Measurements from ENCODE around the gene BCL2L15. TPM values are rescaled to one million over a fixed set of nuclear protein-coding genes. Genes with fewer than 3 reads are reported as not detected.

BCL2L15 gene
- 0.48 and 1.0 TPM in 2 replicates for total RNA-seq (2014; rRNA removed; shearing (Covaris generic); ENCODE audit: low replicate concordance)

GRCh38 chr1:113887402-113888175 lies at the start of gene BCL2L15:
Gene BCL2L15, minus strand, starts transcription at chr1:113887581. Its CDS starts 206 bp downstream, at chr1:113887375.
- H3K4me2 ChIP-seq (ENCODE audit: low read depth, low read length, poor library complexity, severe bottlenecking): no peak within 1 kb of the TSS
- no peaks in the 10 kb centered on the region for H4K20me1 ChIP-seq (ENCODE audit: insufficient read depth, low read depth, low read length)
- DNase-seq: no peak
- no peaks in the 10 kb centered on the region for H3K79me2 ChIP-seq (ENCODE audit: low read length)
- no peaks in the 10 kb centered on the region for H3K9me3 ChIP-seq (ENCODE audit: low read length)
- no peaks in the 10 kb centered on the region for H3K9me2 ChIP-seq (replicated peaks; ENCODE audit: insufficient read depth, low read length)
- no peak within 1 kb of the TSS for H3K9ac ChIP-seq (ENCODE audit: low read length)
- no peak within 1 kb of the TSS for H2AFZ ChIP-seq (ENCODE audit: low read length)
- no peak within 1 kb of the TSS for H3K4me3 ChIP-seq (ENCODE audit: low read length)
- no peaks in the 10 kb centered on the region for H3K36me3 ChIP-seq (ENCODE audit: insufficient read depth, low read length)
- H3K27me3 ChIP-seq (ENCODE audit: low read length): no peaks in the 10 kb centered on the region
- no peak within 1 kb of the TSS for H3K27ac ChIP-seq (ENCODE audit: low read length)
- no peaks in the 10 kb centered on the region for H3K4me1 ChIP-seq (ENCODE audit: low read length)

DNA sequence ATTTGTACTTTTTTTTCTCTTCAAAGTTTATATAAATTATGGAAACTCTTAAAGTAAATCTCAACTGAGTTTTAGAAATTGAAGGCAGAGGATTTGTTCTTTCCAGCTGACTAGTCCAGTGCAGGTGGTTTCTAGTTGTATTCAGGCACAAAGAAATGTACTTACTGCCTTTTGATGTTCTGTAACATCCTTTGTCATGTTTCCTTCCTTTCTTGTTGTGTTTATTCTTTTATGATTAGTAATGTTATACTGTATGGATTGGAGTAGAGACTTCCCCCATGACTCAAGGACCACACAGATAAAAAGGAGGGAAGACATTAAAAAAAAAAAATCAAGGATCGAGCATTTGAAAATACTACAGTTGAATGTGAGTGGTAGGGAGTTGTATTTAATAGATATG lies 49.8 kb upstream of the BCL2L15 start:
- Histone ChIP-seq H2AFZ (ENCODE audit: low read length) (no peak overlapping the region), H3K9me3 (ENCODE audit: low read length) (no peaks in the 10 kb centered on the region), H3K36me3 (ENCODE audit: insufficient read depth, low read length) (peaks cover 16% of the 10 kb centered on the region), H3K27ac (ENCODE audit: low read length) (peak overlapping the region; percentile 6; the same call in 1 of the 2 replicates), H3K9me2 (replicated peaks; ENCODE audit: insufficient read depth, low read length) (no peaks in the 10 kb centered on the region), H3K27me3 (ENCODE audit: low read length) (no peaks in the 10 kb centered on the region), H3K79me2 (ENCODE audit: low read length) (peaks cover 97% of the 10 kb centered on the region), H3K9ac (ENCODE audit: low read length) (no peak overlapping the region), H3K4me3 (ENCODE audit: low read length) (no peak overlapping the region), H3K4me1 (ENCODE audit: low read length) (peaks cover 38% of the 10 kb centered on the region), H3K4me2 (ENCODE audit: low read depth, low read length, poor library complexity, severe bottlenecking) (no peak overlapping the region), H4K20me1 (ENCODE audit: insufficient read depth, low read depth, low read length) (peaks cover 11% of the 10 kb centered on the region; the same call in 1 of the 2 replicates)
- no peak for DNase-seq

- no peaks in the 10 kb centered on the region for H3K27me3 ChIP-seq (ENCODE audit: low read length)
- no peak overlapping the region for H2AFZ ChIP-seq (ENCODE audit: low read length)
- H3K36me3 ChIP-seq (ENCODE audit: insufficient read depth, low read length): peaks cover 10% of the 10 kb centered on the region
- no peak for DNase-seq
- no peaks in the 10 kb centered on the region for H3K9me3 ChIP-seq (ENCODE audit: low read length)
- peaks cover 100% of the 10 kb centered on the region for H3K79me2 ChIP-seq (ENCODE audit: low read length)
- H3K4me3 ChIP-seq (ENCODE audit: low read length): no peak overlapping the region
- H3K9me2 ChIP-seq (replicated peaks; ENCODE audit: insufficient read depth, low read length): no peaks in the 10 kb centered on the region
- H3K27ac ChIP-seq (ENCODE audit: low read length): peak overlapping the region; percentile 16; the same call in 1 of the 2 replicates
- peaks cover 50% of the 10 kb centered on the region for H3K4me1 ChIP-seq (ENCODE audit: low read length)
- no peak overlapping the region for H3K4me2 ChIP-seq (ENCODE audit: low read depth, low read length, poor library complexity, severe bottlenecking)
- H4K20me1 ChIP-seq (ENCODE audit: insufficient read depth, low read depth, low read length): peaks cover 11% of the 10 kb centered on the region; the same call in 1 of the 2 replicates
- no peak overlapping the region for H3K9ac ChIP-seq (ENCODE audit: low read length)
These were observed 48.6 kb upstream of the BCL2L15 start for GRCh38 chr1:113935970-113936369.

DNA sequence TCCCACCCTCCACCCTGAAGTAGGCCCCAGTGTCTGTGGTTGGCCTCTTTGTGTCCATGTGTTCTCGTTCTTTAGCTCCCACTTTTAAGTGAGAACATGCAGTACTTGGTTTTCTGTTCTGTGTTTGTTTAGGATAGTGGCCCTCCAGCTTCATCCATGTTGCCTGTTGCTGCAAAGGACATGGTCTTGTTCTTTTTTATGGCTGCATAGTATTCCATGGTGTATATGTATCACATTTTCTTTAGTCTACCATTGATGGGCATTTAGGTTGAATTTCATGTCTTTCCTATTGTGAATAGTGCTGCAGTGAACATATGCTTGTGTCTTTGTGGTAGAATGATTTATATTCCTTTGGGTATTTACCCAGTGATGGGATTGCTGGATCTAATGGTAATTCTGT lies 47.8 kb upstream of the BCL2L15 start:
- Histone ChIP-seq H3K9me2 (replicated peaks; ENCODE audit: insufficient read depth, low read length) (no peaks in the 10 kb centered on the region), H4K20me1 (ENCODE audit: insufficient read depth, low read depth, low read length) (peaks cover 14% of the 10 kb centered on the region; the same call in 1 of the 2 replicates), H2AFZ (ENCODE audit: low read length) (no peak overlapping the region), H3K79me2 (ENCODE audit: low read length) (peaks cover 100% of the 10 kb centered on the region), H3K9ac (ENCODE audit: low read length) (no peak overlapping the region), H3K4me3 (ENCODE audit: low read length) (no peak overlapping the region), H3K27ac (ENCODE audit: low read length) (no peak overlapping the region), H3K4me1 (ENCODE audit: low read length) (peaks cover 53% of the 10 kb centered on the region), H3K27me3 (ENCODE audit: low read length) (no peaks in the 10 kb centered on the region), H3K9me3 (ENCODE audit: low read length) (no peaks in the 10 kb centered on the region), H3K36me3 (ENCODE audit: insufficient read depth, low read length) (peaks cover 3% of the 10 kb centered on the region; the same call in 1 of the 2 replicates), H3K4me2 (ENCODE audit: low read depth, low read length, poor library complexity, severe bottlenecking) (no peak overlapping the region)
- DNase-seq: no peak

GRCh38 chr1:113934511-113935055 lies 47.2 kb upstream of the BCL2L15 start:
- no peaks in the 10 kb centered on the region for H3K9me2 ChIP-seq (replicated peaks; ENCODE audit: insufficient read depth, low read length)
- peaks cover 53% of the 10 kb centered on the region for H3K4me1 ChIP-seq (ENCODE audit: low read length)
- DNase-seq: no peak

GRCh38 chr1:113934006-113934405 lies 46.6 kb upstream of the BCL2L15 start:
- no peak overlapping the region for H3K4me2 ChIP-seq (ENCODE audit: low read depth, low read length, poor library complexity, severe bottlenecking)
- H3K9me3 ChIP-seq (ENCODE audit: low read length): no peaks in the 10 kb centered on the region
- no peak overlapping the region for H2AFZ ChIP-seq (ENCODE audit: low read length)
- H3K27me3 ChIP-seq (ENCODE audit: low read length): no peaks in the 10 kb centered on the region
- H4K20me1 ChIP-seq (ENCODE audit: insufficient read depth, low read depth, low read length): peaks cover 16% of the 10 kb centered on the region; the same call in 1 of the 2 replicates
- H3K4me3 ChIP-seq (ENCODE audit: low read length): no peak overlapping the region
- no peak for DNase-seq
- no peak overlapping the region for H3K27ac ChIP-seq (ENCODE audit: low read length)
- peaks cover 93% of the 10 kb centered on the region for H3K79me2 ChIP-seq (ENCODE audit: low read length)
- no peaks in the 10 kb centered on the region for H3K9me2 ChIP-seq (replicated peaks; ENCODE audit: insufficient read depth, low read length)
- no peak overlapping the region for H3K9ac ChIP-seq (ENCODE audit: low read length)
- peaks cover 53% of the 10 kb centered on the region for H3K4me1 ChIP-seq (ENCODE audit: low read length)
- H3K36me3 ChIP-seq (ENCODE audit: insufficient read depth, low read length): no peaks in the 10 kb centered on the region

More at GRCh38 chr1:113934511-113935055, 47.2 kb upstream of the BCL2L15 start:
- Histone ChIP-seq H3K79me2 (ENCODE audit: low read length) (peaks cover 99% of the 10 kb centered on the region), H3K27me3 (ENCODE audit: low read length) (no peaks in the 10 kb centered on the region), H3K27ac (ENCODE audit: low read length) (no peak overlapping the region), H2AFZ (ENCODE audit: low read length) (no peak overlapping the region), H3K9me3 (ENCODE audit: low read length) (no peaks in the 10 kb centered on the region), H3K4me3 (ENCODE audit: low read length) (no peak overlapping the region), H4K20me1 (ENCODE audit: insufficient read depth, low read depth, low read length) (peaks cover 16% of the 10 kb centered on the region; the same call in 1 of the 2 replicates), H3K9ac (ENCODE audit: low read length) (no peak overlapping the region), H3K4me2 (ENCODE audit: low read depth, low read length, poor library complexity, severe bottlenecking) (no peak overlapping the region), H3K36me3 (ENCODE audit: insufficient read depth, low read length) (no peaks in the 10 kb centered on the region)

GRCh38 chr1:113931451-113931851 lies 44.1 kb upstream of the BCL2L15 start:
- Histone ChIP-seq H3K27me3 (ENCODE audit: low read length) (no peaks in the 10 kb centered on the region), H3K36me3 (ENCODE audit: insufficient read depth, low read length) (no peaks in the 10 kb centered on the region), H3K9me3 (ENCODE audit: low read length) (no peaks in the 10 kb centered on the region), H3K79me2 (ENCODE audit: low read length) (peaks cover 67% of the 10 kb centered on the region), H3K4me3 (ENCODE audit: low read length) (peak overlapping the region; percentile 91), H3K4me2 (ENCODE audit: low read depth, low read length, poor library complexity, severe bottlenecking) (peak overlapping the region; percentile 85), H2AFZ (ENCODE audit: low read length) (no peak overlapping the region), H3K27ac (ENCODE audit: low read length) (peak overlapping the region; percentile 75), H3K9ac (ENCODE audit: low read length) (peak overlapping the region; percentile 76), H3K4me1 (ENCODE audit: low read length) (peaks cover 46% of the 10 kb centered on the region), H3K9me2 (replicated peaks; ENCODE audit: insufficient read depth, low read length) (no peaks in the 10 kb centered on the region), H4K20me1 (ENCODE audit: insufficient read depth, low read depth, low read length) (peaks cover 9% of the 10 kb centered on the region; the same call in 1 of the 2 replicates)
- peak; percentile 56 for DNase-seq

DNA sequence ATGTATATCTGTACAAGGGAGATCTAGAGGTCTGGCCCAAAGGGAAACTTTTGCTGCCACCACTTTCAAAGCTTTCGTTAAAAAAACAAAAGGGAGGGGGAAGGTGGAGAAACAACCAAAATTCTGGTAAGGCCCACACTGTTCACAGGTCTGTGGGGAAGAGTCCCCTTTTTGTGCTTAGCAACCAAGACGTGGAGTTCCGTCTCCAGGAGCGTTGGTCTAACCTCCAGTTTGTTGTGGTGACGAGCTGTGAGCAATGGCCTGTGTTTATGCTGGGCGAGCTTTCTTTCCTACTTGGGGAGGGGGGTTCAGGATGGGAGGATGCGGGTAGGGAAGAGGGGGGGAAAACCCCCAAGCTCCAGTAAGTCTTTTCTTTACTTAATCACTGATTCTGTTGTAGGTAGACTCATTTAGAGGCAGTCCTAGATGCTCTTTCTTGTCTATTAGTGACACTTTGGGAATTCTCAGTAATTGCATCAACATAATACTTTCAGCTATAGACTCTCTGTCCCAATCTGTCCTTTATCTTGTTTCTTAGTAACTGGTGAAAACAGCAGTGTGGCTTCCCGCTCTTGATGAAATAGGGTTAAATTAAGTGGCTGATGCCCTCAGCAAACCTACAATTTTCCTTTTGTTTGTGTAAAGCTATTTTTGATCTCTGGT lies 43.2 kb upstream of the BCL2L15 start:
- no peaks in the 10 kb centered on the region for H3K9me2 ChIP-seq (replicated peaks; ENCODE audit: insufficient read depth, low read length)
- H2AFZ ChIP-seq (ENCODE audit: low read length): no peak overlapping the region

More for the DNA sequence above, 43.2 kb upstream of the BCL2L15 start:
- Histone ChIP-seq H3K79me2 (ENCODE audit: low read length) (peaks cover 59% of the 10 kb centered on the region), H3K9me3 (ENCODE audit: low read length) (no peaks in the 10 kb centered on the region), H4K20me1 (ENCODE audit: insufficient read depth, low read depth, low read length) (peaks cover 9% of the 10 kb centered on the region; the same call in 1 of the 2 replicates), H3K27me3 (ENCODE audit: low read length) (no peaks in the 10 kb centered on the region), H3K4me2 (ENCODE audit: low read depth, low read length, poor library complexity, severe bottlenecking) (peak overlapping the region; percentile 85), H3K27ac (ENCODE audit: low read length) (peak overlapping the region; percentile 75), H3K36me3 (ENCODE audit: insufficient read depth, low read length) (no peaks in the 10 kb centered on the region), H3K4me1 (ENCODE audit: low read length) (peaks cover 39% of the 10 kb centered on the region), H3K9ac (ENCODE audit: low read length) (peak overlapping the region; percentile 76), H3K4me3 (ENCODE audit: low read length) (peak overlapping the region; percentile 91)
- peak; percentile 81 for DNase-seq
